PC-3 (cell line): ENCODE results near the gene HOPX. TPM values are rescaled to one million over a fixed set of nuclear protein-coding genes. Genes with fewer than 3 reads are reported as not detected.

Source experiments
- ATAC-seq: fragments of 200-7000 bp; cut with Tn5 transposase; 2 replicates; pipeline ENCODE4 v1.9.1; 2020; ENCODE audit warnings: mild to moderate bottlenecking, moderate library complexity
- BruUV-seq: library from RNA; stranded (reverse); fragments of 400-500 nt; replicated peaks from 2 replicates; lab custom pipeline; 2021; lab: Mats Ljungman, UMichigan
- CTCF ChIA-PET: fragments of 300-600 bp; sonication (Branson Sonifier 250); formaldehyde crosslinking; loops from one replicate; lab custom pipeline; 2022; ENCODE audit warnings: antibody characterized with exemption; lab: Charles Lee
- POLR2A ChIA-PET: fragments of 300-600 bp; sonication (Branson Sonifier 250); formaldehyde crosslinking; loops from one replicate; lab custom pipeline; 2022; ENCODE audit warnings: antibody characterized with exemption; ENCODE audit not compliant: unreplicated experiment; lab: Charles Lee
- DNase-seq: peaks from one replicate; pipeline ENCODE4 v3.0.0-alpha.2; 2015
- H2AFZ ChIP-seq: fragments of 300-600 bp; sonication (generic); 2 replicates; pipeline ENCODE4 v1.6.0; 2016; ENCODE audit warnings: antibody characterized with exemption, low read length
- H3F3A ChIP-seq: fragments of 300-600 bp; sonication (generic); one replicate; pipeline ENCODE4 v1.6.0; 2017; ENCODE audit warnings: antibody characterized with exemption, low read length, control low read depth, mild to moderate bottlenecking; ENCODE audit not compliant: unreplicated experiment
- H3K27ac ChIP-seq: fragments of 300-600 bp; sonication (generic); 2 replicates; pipeline ENCODE4 v1.5.1; 2016; ENCODE audit warnings: mild to moderate bottlenecking, low read length
- H3K27me3 ChIP-seq: fragments of 300-600 bp; sonication (generic); 2 replicates; pipeline ENCODE4 v1.6.1; 2016; ENCODE audit warnings: low read length, mixed read lengths
- H3K36me3 ChIP-seq: fragments of 300-600 bp; sonication (generic); 2 replicates; pipeline ENCODE4 v1.6.1; 2016; ENCODE audit warnings: low read depth, mixed run types, low read length, mixed read lengths
- H3K4me1 ChIP-seq: fragments of 300-600 bp; sonication (generic); 2 replicates; pipeline ENCODE4 v1.5.1; 2016; ENCODE audit warnings: low read length; ENCODE audit not compliant: insufficient read depth
- H3K4me2 ChIP-seq: fragments of 300-600 bp; sonication (generic); 2 replicates; pipeline ENCODE4 v1.6.0; 2016; ENCODE audit warnings: low read length
- H3K4me3 ChIP-seq: fragments of 300-600 bp; sonication (generic); 2 replicates; pipeline ENCODE4 v1.5.1; 2016; ENCODE audit warnings: mild to moderate bottlenecking, low read length, mixed read lengths
- H3K79me2 ChIP-seq: fragments of 300-600 bp; sonication (generic); 2 replicates; pipeline ENCODE4 v1.6.1; 2017; ENCODE audit warnings: low read length, mixed read lengths
- H3K9ac ChIP-seq: fragments of 300-600 bp; sonication (generic); 2 replicates; pipeline ENCODE4 v1.6.0; 2016; ENCODE audit warnings: mild to moderate bottlenecking, low read length
- H3K9me2 ChIP-seq: fragments of 300-600 bp; sonication (generic); replicated peaks from 2 replicates; pipeline ENCODE4 v1.6.1; 2016; ENCODE audit warnings: mixed run types, low read length, mixed read lengths
- H3K9me3 ChIP-seq: fragments of 300-600 bp; sonication (generic); 2 replicates; pipeline ENCODE4 v1.6.1; 2016; ENCODE audit warnings: low read length, mixed read lengths
- H4K20me1 ChIP-seq: fragments of 300-600 bp; sonication (generic); 2 replicates; pipeline ENCODE4 v1.6.1; 2016; ENCODE audit warnings: low read length, mixed read lengths
- EZH2 ChIP-seq: fragments of 300-600 bp; sonication (generic); IDR thresholded peaks from one replicate; pipeline ENCODE4 v1.6.1; 2017; ENCODE audit warnings: antibody characterized with exemption, mild to moderate bottlenecking, low read length; ENCODE audit not compliant: unreplicated experiment
- EZH2phosphoT487 ChIP-seq: fragments of 300-600 bp; sonication (generic); IDR thresholded peaks from 2 replicates; pipeline ENCODE4 v1.6.1; 2018; ENCODE audit warnings: mild to moderate bottlenecking, antibody characterized with exemption, low read length, borderline replicate concordance
- intact Hi-C: fragments of 100-400 bp; cut with micrococcal nuclease; formaldehyde crosslinking; loops from 2 replicates; pipeline ENCODE4 v1.9.0; 2023
- total RNA-seq: library from RNA; depleted of rRNA; stranded (reverse); fragments of >200 nt; gene quantifications from 2 replicates; pipeline ENCODE4 v1.2.3, GENCODE V29; 2014
- TF ChIP-seq, protein P1 (sequence below): fragments of 300-600 bp; sonication (generic); conservative IDR thresholded peaks from 2 replicates; pipeline ENCODE4 v1.5.1; 2017; ENCODE audit warnings: antibody characterized with exemption, low read depth, mild to moderate bottlenecking, low read length

HOPX gene
- total RNA-seq, 1 experiment from 2014 or later, result 0.87 TPM

DNA sequence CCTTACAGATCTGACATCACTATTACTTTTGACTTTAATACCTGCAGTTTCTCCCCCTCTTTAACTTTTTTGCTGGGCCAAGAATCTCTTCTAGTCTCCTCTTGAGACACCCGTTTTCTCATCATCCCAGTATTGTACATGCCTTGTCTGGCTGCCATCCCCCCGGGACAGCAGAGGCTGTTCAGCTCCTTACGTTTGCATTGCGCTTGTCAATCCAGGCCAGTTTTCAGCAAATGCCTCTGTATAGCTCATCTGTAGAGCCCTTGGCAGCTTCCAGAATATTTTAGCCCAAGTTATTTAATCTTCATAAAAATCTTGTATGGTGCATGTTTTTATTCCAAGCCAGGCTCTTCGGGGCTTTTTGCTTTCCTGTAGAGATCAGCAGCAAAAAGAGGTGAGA lies 22.3 kb upstream of the HOPX start:
- BruUV-seq, result no TSS peak

DNA sequence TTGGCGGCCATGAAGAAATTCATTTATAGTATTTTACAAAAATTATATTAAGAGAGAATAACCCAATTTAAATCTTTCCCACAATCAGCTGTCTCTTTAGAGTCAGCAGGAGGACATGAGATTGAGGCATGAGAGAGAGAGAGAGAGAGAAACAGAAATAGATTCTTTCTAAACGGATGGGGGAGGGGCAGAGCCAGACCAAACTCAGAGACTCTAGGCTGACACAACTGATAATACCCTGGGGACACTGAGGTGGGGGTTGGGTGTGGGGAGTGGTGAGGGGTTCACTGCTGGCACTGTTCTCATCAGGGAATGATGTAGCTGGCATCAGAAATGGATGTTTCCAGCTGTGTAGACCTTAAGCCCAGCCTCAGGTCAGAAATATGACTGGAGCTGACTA lies 20.5 kb upstream of the HOPX start:
- no peak for TF ChIP-seq EZH2phosphoT487
- no peak for TF ChIP-seq EZH2
- TF ChIP-seq, protein P1, sequence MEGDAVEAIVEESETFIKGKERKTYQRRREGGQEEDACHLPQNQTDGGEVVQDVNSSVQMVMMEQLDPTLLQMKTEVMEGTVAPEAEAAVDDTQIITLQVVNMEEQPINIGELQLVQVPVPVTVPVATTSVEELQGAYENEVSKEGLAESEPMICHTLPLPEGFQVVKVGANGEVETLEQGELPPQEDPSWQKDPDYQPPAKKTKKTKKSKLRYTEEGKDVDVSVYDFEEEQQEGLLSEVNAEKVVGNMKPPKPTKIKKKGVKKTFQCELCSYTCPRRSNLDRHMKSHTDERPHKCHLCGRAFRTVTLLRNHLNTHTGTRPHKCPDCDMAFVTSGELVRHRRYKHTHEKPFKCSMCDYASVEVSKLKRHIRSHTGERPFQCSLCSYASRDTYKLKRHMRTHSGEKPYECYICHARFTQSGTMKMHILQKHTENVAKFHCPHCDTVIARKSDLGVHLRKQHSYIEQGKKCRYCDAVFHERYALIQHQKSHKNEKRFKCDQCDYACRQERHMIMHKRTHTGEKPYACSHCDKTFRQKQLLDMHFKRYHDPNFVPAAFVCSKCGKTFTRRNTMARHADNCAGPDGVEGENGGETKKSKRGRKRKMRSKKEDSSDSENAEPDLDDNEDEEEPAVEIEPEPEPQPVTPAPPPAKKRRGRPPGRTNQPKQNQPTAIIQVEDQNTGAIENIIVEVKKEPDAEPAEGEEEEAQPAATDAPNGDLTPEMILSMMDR, result no peak
- H3K27ac ChIP-seq, result no peak overlapping the region
- no peak overlapping the region for H3K4me2 ChIP-seq
- ChIA-PET CTCF (no interaction called here), POLR2A (no interaction called here)
- no peaks in the 10 kb centered on the region for H3K36me3 ChIP-seq
- no peaks in the 10 kb centered on the region for H3K9me2 ChIP-seq
- BruUV-seq, result no TSS peak
- no peak overlapping the region for H3K9ac ChIP-seq
- no peaks in the 10 kb centered on the region for H3F3A ChIP-seq
- DNase-seq, result no peak
- H3K9me3 ChIP-seq, result no peaks in the 10 kb centered on the region
- no peaks in the 10 kb centered on the region for H4K20me1 ChIP-seq
- H3K79me2 ChIP-seq, result no peaks in the 10 kb centered on the region
- intact Hi-C loops, result no loop called here
- H3K4me3 ChIP-seq, result no peak overlapping the region
- no peak for ATAC-seq
- H2AFZ ChIP-seq, result no peak overlapping the region
- no peaks in the 10 kb centered on the region for H3K4me1 ChIP-seq
- H3K27me3 ChIP-seq, result no peaks in the 10 kb centered on the region

More for the DNA sequence above, 22.3 kb upstream of the HOPX start:
- ATAC-seq, result no peak
- Histone ChIP-seq H3F3A (no peaks in the 10 kb centered on the region), H3K36me3 (no peaks in the 10 kb centered on the region), H3K27ac (no peak overlapping the region), H2AFZ (no peak overlapping the region), H3K9me2 (no peaks in the 10 kb centered on the region), H3K27me3 (no peaks in the 10 kb centered on the region), H3K4me1 (no peaks in the 10 kb centered on the region), H3K4me2 (no peak overlapping the region), H3K9ac (no peak overlapping the region), H3K4me3 (no peak overlapping the region), H4K20me1 (no peaks in the 10 kb centered on the region), H3K79me2 (no peaks in the 10 kb centered on the region), H3K9me3 (no peaks in the 10 kb centered on the region)
- TF ChIP-seq, protein P1, result no peak
- TF ChIP-seq EZH2phosphoT487 (no peak), EZH2 (no peak)
- DNase-seq, result no peak
- intact Hi-C loops, result no loop called here
- ChIA-PET CTCF (no interaction called here), POLR2A (no interaction called here)

DNA sequence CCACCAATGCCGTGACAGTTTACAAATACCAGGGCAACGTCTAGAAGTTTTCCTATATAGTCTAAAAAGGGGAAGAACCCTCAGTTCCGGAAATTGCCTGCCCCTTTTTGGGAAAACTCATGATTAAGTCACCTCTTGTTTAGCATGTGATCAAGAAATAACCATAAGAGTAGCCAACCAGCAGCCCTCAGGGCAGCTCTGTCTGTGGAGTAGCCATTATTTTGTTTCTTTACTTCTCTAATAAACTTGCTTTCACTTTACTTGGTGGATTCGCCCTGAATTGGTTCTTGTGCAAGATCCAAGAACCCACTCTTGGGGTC lies 20.0 kb upstream of the HOPX start:
- H3K9me3 ChIP-seq, result no peaks in the 10 kb centered on the region
- H3K36me3 ChIP-seq, result no peaks in the 10 kb centered on the region
- CTCF ChIA-PET, result no interaction called here
- H3K9me2 ChIP-seq, result no peaks in the 10 kb centered on the region
- no peaks in the 10 kb centered on the region for H4K20me1 ChIP-seq
- H3K9ac ChIP-seq, result no peak overlapping the region
- no peak overlapping the region for H3K4me2 ChIP-seq
- TF ChIP-seq EZH2, result no peak
- TF ChIP-seq, protein P1, result no peak
- no peak for TF ChIP-seq EZH2phosphoT487
- no peak overlapping the region for H3K27ac ChIP-seq
- H3K79me2 ChIP-seq, result no peaks in the 10 kb centered on the region
- H3K4me3 ChIP-seq, result no peak overlapping the region
- intact Hi-C loops, result no loop called here
- BruUV-seq, result no TSS peak
- POLR2A ChIA-PET, result no interaction called here
- H3K4me1 ChIP-seq, result no peaks in the 10 kb centered on the region
- no peak for ATAC-seq
- H3K27me3 ChIP-seq, result no peaks in the 10 kb centered on the region
- no peaks in the 10 kb centered on the region for H3F3A ChIP-seq
- 0 out of 2 replicates have a peak overlapping the region, but pooled peaks have one; percentile 24 for H2AFZ ChIP-seq
- no peak for DNase-seq
